Chondrocyte (in vitro differentiated cells): Measurements from ENCODE around the gene ELP5. TPM values are rescaled to one million over a fixed set of nuclear protein-coding genes. Genes with fewer than 3 reads are reported as not detected.

Source experiments
- DNase-seq: peaks from one replicate; pipeline ENCODE4 v3.0.0; 2021; ENCODE audit warnings: mixed read lengths, low spot score
- H3K27ac Mint-ChIP-seq: one replicate; pipeline ENCODE4 v1.8.0; 2021; ENCODE audit warnings: mild to moderate bottlenecking, moderate library complexity, mixed read lengths; ENCODE audit not compliant: unreplicated experiment
- H3K27me3 Mint-ChIP-seq: 2 replicates; pipeline ENCODE4 v1.8.0; 2021; ENCODE audit warnings: low read depth, mixed read lengths
- H3K36me3 Mint-ChIP-seq: 2 replicates; pipeline ENCODE4 v1.8.0; 2021; ENCODE audit warnings: low read depth, mixed read lengths
- H3K4me1 Mint-ChIP-seq: 2 replicates; pipeline ENCODE4 v1.8.0; 2021; ENCODE audit warnings: low read depth, mild to moderate bottlenecking, mixed read lengths
- H3K4me3 Mint-ChIP-seq: one replicate; pipeline ENCODE4 v1.8.0; 2021; ENCODE audit warnings: mild to moderate bottlenecking, moderate library complexity, mixed read lengths; ENCODE audit not compliant: unreplicated experiment
- H3K9me3 Mint-ChIP-seq: 2 replicates; pipeline ENCODE4 v1.8.0; 2021; ENCODE audit warnings: low read depth, mixed read lengths
- CTCF ChIP-seq: fragments of 200-600 bp; sonication (generic); IDR thresholded peaks from 2 replicates; pipeline ENCODE4 v1.5.0; 2021; ENCODE audit warnings: antibody characterized with exemption, mild to moderate bottlenecking, moderate library complexity
- total RNA-seq: library from RNA; stranded (reverse); gene quantifications from 3 replicates; pipeline ENCODE4 v1.2.1, GENCODE V29; 2021

Gene ELP5
- total RNA-seq, 1 donor from 2014 or later, result 24.9 TPM

- Mint-ChIP-seq H3K9me3 (no peaks in the 10 kb centered on the region), H3K36me3 (peaks cover 2% of the 10 kb centered on the region), H3K4me1 (peaks cover 80% of the 10 kb centered on the region), H3K27me3 (no peaks in the 10 kb centered on the region), H3K27ac (peak overlapping the region; percentile 88), H3K4me3 (peak overlapping the region; percentile 78)
- no peak for DNase-seq
- TF ChIP-seq CTCF, result no peak
Measured at GRCh38 chr17:7217113-7217987, 34.7 kb upstream of the ELP5 start.

DNA sequence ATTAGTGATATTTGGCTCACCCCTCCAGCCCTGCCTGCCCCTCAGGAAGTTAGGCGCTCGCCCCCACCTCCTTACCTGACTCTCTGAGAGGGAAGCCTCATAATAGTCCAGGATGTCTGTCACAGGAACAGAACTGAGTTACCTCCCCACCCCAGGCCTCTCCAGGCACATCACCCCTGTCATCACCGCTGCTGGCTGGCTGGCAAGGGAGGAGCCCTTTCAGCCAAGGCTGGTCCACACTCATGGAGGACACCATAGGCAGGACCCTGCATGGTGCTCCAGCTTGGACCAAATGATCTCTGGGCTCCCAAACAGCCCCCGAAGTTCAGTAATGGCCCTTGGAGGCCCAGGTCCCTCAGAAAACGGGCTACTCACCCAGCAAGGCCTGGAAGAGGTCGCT, 33.8 kb upstream of the ELP5 start:
- no peak for DNase-seq
- H3K4me3 Mint-ChIP-seq, result peak overlapping the region; percentile 76
- peak overlapping the region; percentile 51 for H3K27ac Mint-ChIP-seq
- H3K9me3 Mint-ChIP-seq, result no peaks in the 10 kb centered on the region
- no peak for TF ChIP-seq CTCF
- H3K27me3 Mint-ChIP-seq, result no peaks in the 10 kb centered on the region
- H3K36me3 Mint-ChIP-seq, result peaks cover 4% of the 10 kb centered on the region
- H3K4me1 Mint-ChIP-seq, result peaks cover 79% of the 10 kb centered on the region

DNA sequence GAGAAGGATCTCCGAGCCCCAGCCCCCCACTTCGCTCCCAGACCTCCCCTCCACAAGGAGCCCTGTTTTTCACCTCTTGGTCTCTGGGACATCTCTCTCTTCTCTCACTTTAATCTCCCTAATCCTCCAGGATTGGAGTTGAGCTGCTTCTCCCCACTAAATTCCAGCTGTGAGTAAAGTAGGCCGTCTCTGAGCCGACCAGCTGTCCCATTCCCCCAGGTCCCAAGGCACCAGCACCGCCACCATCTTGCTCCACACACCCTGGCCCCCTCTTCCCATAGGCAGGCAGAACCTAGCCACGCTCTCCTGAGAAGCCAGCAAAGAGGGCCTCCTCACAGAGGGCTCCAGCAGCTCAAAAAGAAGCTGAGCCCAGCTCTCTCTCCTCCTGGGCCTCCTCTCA, 33.3 kb upstream of the ELP5 start:
- Mint-ChIP-seq H3K4me1 (peaks cover 79% of the 10 kb centered on the region), H3K36me3 (peaks cover 10% of the 10 kb centered on the region), H3K9me3 (no peaks in the 10 kb centered on the region), H3K27ac (peak overlapping the region; percentile 99), H3K4me3 (peak overlapping the region; percentile 95), H3K27me3 (no peaks in the 10 kb centered on the region)
- no peak for TF ChIP-seq CTCF
- DNase-seq, result no peak

- no peak for TF ChIP-seq CTCF
- Mint-ChIP-seq H3K4me3 (peak overlapping the region; percentile 95), H3K4me1 (peaks cover 77% of the 10 kb centered on the region), H3K27ac (peak overlapping the region; percentile 99), H3K36me3 (peaks cover 13% of the 10 kb centered on the region), H3K27me3 (no peaks in the 10 kb centered on the region), H3K9me3 (no peaks in the 10 kb centered on the region)
- DNase-seq, result no peak
Measured at GRCh38 chr17:7219229-7219811, 32.7 kb upstream of the ELP5 start.

DNA sequence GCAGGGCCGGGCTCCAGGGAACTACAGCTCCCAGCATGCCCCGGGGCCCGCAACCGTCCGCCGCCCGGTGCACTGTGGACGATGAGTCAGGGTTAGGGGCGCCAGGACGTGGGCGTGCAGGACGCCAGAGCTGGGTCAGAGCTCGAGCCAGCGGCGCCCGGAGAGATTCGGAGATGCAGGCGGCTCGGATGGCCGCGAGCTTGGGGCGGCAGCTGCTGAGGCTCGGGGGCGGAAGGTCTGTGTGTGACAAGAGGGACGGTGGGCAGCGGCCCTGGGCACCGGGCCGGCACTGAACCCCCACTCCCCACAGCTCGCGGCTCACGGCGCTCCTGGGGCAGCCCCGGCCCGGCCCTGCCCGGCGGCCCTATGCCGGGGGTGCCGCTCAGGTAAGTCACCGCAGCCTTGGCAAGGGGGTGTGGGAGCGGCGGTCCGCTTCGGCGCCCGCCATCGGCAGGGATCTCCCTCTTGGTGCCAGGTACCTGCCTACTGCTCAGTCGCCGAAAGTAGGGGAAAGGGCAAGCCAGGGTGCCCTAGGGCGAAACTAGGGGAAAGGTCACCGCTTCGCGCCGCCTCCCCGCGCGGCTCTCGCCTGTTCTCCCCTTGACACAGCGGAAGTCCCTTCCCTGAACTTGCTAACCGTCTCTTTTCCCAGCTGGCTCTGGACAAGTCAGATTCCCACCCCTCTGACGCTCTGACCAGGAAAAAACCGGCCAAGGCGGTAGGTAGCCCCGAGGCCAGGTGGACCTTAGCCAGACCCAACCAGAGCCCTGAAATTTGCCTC, 32.0 kb upstream of the ELP5 start, which contains the start of the genes ACADVL and DLG4:
Gene ACADVL, plus strand, starts transcription at position 127 of the 781 bp plus-strand sequence. Its CDS starts 47 bp downstream, at position 174.
Gene DLG4, minus strand, starts transcription at position 25 of the 781 bp plus-strand sequence.
- Mint-ChIP-seq H3K27ac (peak within 1 kb of the TSS; percentile 99), H3K9me3 (no peaks in the 10 kb centered on the region), H3K36me3 (peaks cover 13% of the 10 kb centered on the region), H3K27me3 (no peaks in the 10 kb centered on the region), H3K4me3 (peak within 1 kb of the TSS; percentile 95), H3K4me1 (peaks cover 77% of the 10 kb centered on the region)
- no peak for DNase-seq
- no peak for TF ChIP-seq CTCF
